Kidney capillary endothelial cell (primary cell): ENCODE results near the gene FEM1C.

Experiments
- DNase-seq: peaks from one replicate; pipeline ENCODE4 v3.0.0-alpha.2; 2018; ENCODE audit warnings: low spot score

FEM1C gene

DNA sequence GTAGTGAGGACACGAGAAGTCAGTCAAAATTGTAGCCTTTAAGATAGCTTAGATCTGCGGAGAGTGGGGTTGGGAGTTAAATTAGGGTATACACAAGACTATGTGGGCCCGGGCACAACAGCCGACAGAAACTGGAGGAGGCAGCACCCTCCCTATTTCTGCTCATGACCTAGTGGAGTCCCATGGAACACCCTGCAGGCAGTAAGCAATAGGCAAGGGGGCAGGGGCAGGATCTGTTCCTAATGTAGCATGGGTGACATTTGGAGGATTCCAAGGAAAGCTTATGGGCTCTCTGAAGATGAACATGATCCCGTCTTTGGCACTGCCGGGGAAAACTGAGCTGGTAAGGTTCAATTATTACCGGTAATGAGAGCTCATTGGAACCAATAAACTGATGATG lies 67.0 kb downstream of the FEM1C start:
- DNase-seq, result no peak

DNA sequence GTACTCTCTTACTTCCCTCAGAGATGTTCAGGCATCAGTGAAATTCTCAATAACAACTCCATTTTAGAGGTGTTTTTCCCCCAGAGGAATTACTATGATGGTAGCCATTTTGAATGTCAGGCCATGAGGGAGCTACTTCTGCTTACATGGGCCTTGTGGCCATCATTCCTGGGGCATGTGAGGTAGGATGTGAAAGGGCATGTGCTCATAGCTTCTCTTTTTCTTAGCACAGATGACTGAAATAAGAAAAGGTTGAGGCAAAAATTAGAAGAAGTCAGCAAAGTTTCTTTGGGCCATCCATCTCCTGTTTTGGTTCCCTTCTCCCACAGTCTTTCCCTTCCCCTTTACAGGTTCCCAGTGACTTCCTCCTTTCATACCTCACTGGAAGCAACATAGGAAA lies 68.8 kb downstream of the FEM1C start:
- DNase-seq, result no peak

DNA sequence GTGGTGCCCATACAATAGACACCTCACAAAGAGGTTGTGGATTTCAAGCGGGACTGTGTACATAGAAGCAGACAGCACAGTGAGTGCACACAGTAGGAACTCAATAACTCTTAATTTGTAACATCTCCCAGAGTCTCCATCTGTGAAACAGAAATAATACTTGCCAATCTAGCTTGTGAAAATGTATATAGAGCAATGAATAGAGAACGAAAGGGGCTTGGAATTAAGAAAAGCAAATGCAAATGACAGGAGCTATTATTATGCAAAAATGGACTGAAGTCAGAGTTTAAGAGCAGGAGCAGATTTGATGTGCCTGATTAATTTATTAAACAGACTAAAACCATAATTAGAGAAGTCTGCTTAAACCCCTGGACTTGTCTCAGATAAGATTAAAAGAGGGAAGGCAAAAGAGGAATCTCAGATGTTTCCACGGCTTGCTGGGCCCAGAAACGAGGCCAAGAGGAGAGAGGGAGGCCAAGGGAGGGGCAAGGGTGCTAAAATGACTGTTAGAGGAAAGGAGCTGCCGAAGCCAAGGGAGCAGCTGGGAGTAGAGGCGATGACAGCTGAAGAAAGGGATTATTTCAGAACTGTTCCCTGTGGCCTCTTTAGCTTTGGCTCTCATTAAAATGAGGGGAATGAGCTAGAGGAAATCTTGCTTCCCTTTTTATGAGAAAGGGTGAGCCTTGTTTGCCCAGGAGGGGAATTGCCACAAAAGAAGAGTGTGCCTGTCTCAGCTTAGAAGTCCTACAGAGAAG lies 72.1 kb downstream of the FEM1C start:
- no peak for DNase-seq

DNA sequence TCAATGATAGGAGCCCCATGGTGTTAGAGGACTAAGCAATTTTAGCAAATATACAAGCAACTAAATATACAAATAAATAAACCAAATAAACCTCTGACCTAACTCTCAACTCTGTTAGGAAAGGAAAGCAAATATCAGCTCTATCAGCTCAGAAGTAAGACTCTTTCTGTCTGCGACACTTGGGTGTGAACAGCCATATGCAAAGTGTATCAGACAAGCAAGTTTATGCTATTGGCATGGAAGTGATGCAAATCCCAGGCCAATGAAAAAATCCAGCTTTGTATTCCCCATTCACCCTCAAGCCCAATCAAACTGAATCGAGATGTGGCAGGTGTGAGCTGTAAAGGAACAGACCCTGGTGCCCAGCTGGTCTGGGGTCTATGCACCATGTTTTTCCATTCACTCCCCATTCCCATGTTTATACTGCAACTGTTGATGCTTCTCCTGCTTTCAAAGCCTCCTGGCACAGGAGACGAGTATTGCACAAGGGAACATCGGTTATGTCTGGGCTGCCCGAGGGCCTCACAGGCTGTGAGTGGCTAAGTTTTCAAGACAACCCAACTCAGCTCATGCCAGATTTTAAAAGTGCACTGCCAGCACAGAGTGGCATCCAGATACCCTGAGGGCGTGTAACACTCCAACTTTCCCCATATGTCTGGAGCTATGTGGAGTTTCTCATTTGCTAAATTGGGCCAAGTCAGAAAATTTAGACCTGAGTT lies 73.1 kb downstream of the FEM1C start:
- no peak for DNase-seq

DNA sequence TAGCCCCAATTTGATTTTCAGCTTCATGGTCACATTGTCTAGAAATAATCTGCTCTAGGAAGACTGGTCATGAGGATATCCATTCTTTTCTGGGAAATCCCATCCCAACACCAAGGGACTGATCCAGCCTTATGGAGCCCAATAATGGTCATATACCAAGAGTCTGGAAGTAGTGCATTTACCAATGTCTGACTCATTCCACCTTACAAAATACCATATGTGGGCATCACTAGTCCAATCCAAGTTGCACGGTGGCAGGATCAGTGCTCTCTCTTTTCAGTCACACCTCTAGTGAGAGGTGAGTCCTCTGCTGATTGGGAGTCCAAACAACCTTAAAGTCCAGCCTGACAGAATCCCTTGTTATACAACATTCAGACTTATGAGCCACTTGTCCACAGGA lies 73.7 kb downstream of the FEM1C start:
- no peak for DNase-seq
